Caco-2 (cell line): Measurements from ENCODE around the gene COX4I2. TPM values are rescaled to one million over a fixed set of nuclear protein-coding genes. Genes with fewer than 3 reads are reported as not detected.
A peak's percentile ranks its signal among the peaks of the same experiment; 100 is the strongest.

ENCODE experiments used
- BruUV-seq: library from RNA; stranded (reverse); fragments of 400-500 nt; replicated peaks from 2 replicates; lab custom pipeline; 2021; lab: Mats Ljungman, UMichigan
- CTCF ChIA-PET: fragments of 300-600 bp; sonication (Branson Sonifier 250); formaldehyde crosslinking; loops from one replicate; lab custom pipeline; 2022; ENCODE audit warnings: antibody characterized with exemption; lab: Charles Lee
- POLR2A ChIA-PET: fragments of 300-600 bp; sonication (Branson Sonifier 250); formaldehyde crosslinking; loops from one replicate; lab custom pipeline; 2022; ENCODE audit warnings: antibody characterized with exemption; lab: Charles Lee
- DNase-seq, 2 experiments: peaks; one replicate each; pipeline versions ENCODE4 v3.0.0 to v3.0.0-alpha.2; 2020 to 2022
- H3K27me3 ChIP-seq: replicated peaks from 2 replicates; pipeline ENCODE4 v1.6.0; 2011; ENCODE audit warnings: low read length; ENCODE audit not compliant: control insufficient read depth, insufficient read depth
- H3K36me3 ChIP-seq: 2 replicates; pipeline ENCODE4 v1.5.1; 2011; ENCODE audit warnings: low read length; ENCODE audit not compliant: control insufficient read depth, insufficient read depth
- H3K4me1 ChIP-seq: fragments of 250-450 bp; sonication (Bioruptor Pico); 2 replicates; pipeline ENCODE4 v1.5.1; 2020; ENCODE audit warnings: mild to moderate bottlenecking
- H3K4me3 ChIP-seq: 2 replicates; pipeline ENCODE4 v1.5.1; 2011; ENCODE audit warnings: low read depth, mild to moderate bottlenecking, control low read depth, low read length
- H3K9me3 ChIP-seq: fragments of 250-450 bp; sonication (Bioruptor Pico); 2 replicates; pipeline ENCODE4 v1.5.1; 2020; ENCODE audit warnings: mild to moderate bottlenecking, moderate library complexity
- H3K27ac Mint-ChIP-seq: one replicate; pipeline ENCODE4 v1.8.0; 2022; ENCODE audit warnings: mixed read lengths; ENCODE audit not compliant: unreplicated experiment
- H3K27me3 Mint-ChIP-seq: one replicate; pipeline ENCODE4 v1.8.0; 2022; ENCODE audit warnings: mixed read lengths; ENCODE audit not compliant: insufficient read depth, unreplicated experiment
- H3K36me3 Mint-ChIP-seq: one replicate; pipeline ENCODE4 v1.8.0; 2022; ENCODE audit warnings: mild to moderate bottlenecking, mixed read lengths; ENCODE audit not compliant: insufficient read depth, unreplicated experiment
- H3K4me1 Mint-ChIP-seq: one replicate; pipeline ENCODE4 v1.8.0; 2022; ENCODE audit warnings: low read depth, mixed read lengths; ENCODE audit not compliant: unreplicated experiment
- H3K4me3 Mint-ChIP-seq: one replicate; pipeline ENCODE4 v1.8.0; 2022; ENCODE audit warnings: mild to moderate bottlenecking, moderate library complexity, mixed read lengths; ENCODE audit not compliant: unreplicated experiment
- H3K9me3 Mint-ChIP-seq: one replicate; pipeline ENCODE4 v1.8.0; 2022; ENCODE audit warnings: mixed read lengths; ENCODE audit not compliant: unreplicated experiment
- CTCF ChIP-seq, 2 experiments: fragments of 200-600 bp in 1 of 2; IDR thresholded peaks; 1 replicate in 1 of 2; 2 replicates in 1 of 2; pipeline versions ENCODE4 v1.5.1 to v1.8.0; 2011 to 2022; ENCODE audit warnings: antibody characterized with exemption in 1 of 2, control low read depth in 1 of 2, inconsistent platforms in 1 of 2, low read depth in 1 of 2, low read length in 1 of 2, mild to moderate bottlenecking in 1 of 2, moderate library complexity in 1 of 2; ENCODE audit not compliant: insufficient read depth in 1 of 2, severe bottlenecking in 1 of 2, unreplicated experiment in 1 of 2
- intact Hi-C: fragments of 100-400 bp; cut with micrococcal nuclease; formaldehyde crosslinking; loops from one replicate; pipeline ENCODE4 v1.10.0; 2022; ENCODE audit not compliant: unreplicated experiment
- total RNA-seq: library from RNA; stranded (reverse); gene quantifications from 2 replicates; pipeline ENCODE4 v1.2.3, GENCODE V29; 2022

The COX4I2 gene
- total RNA-seq, 1 experiment from 2014 or later, result not detected

- peak; percentile 93 to 98 for DNase-seq
- H3K9me3 ChIP-seq, result no peaks in the 10 kb centered on the region
- Mint-ChIP-seq H3K4me1 (peaks cover 83% of the 10 kb centered on the region), H3K9me3 (no peaks in the 10 kb centered on the region), H3K36me3 (peaks cover 98% of the 10 kb centered on the region), H3K27me3 (no peaks in the 10 kb centered on the region), H3K27ac (peak overlapping the region; percentile 37), H3K4me3 (peak overlapping the region; percentile 41)
- TF ChIP-seq CTCF (IDR thresholded peaks at IDR 0.05; ENCODE audit: insufficient read depth in 1 of 2, low read depth in 1 of 2, low read length in 1 of 2, severe bottlenecking in 1 of 2, unreplicated experiment in 1 of 2), result peak; percentile 34 to 60
- intact Hi-C loops, result loop anchor here (1.0 to 2.0 kb wide), 6 partner anchors 14 to 44 kb away; no protein-coding TSS in a partner anchor
- CTCF ChIA-PET, result interaction anchor here (0.6 to 5.7 kb wide), 14 partner anchors 15 to 121 kb away, joined by 3 to 78 read pairs (median 6); partner anchors contain the start of genes BCL2L1 and TPX2
- H3K36me3 ChIP-seq, result peaks cover 31% of the 10 kb centered on the region
- POLR2A ChIA-PET, result interaction anchor here (1.1 to 5.6 kb wide), 12 partner anchors 14 to 73 kb away, joined by 3 to 45 read pairs (median 8); partner anchors contain the start of genes BCL2L1 and ID1
- peaks cover 94% of the 10 kb centered on the region for H3K4me1 ChIP-seq
- BruUV-seq, result TSS peak; percentile 81
- H3K4me3 ChIP-seq, result no peak overlapping the region
- no peaks in the 10 kb centered on the region for H3K27me3 ChIP-seq
Measured at GRCh38 chr20:31678389-31679356, 41.0 kb downstream of the COX4I2 start.

GRCh38 chr20:31679357-31680285 lies 41.9 kb downstream of the COX4I2 start:
- H3K36me3 Mint-ChIP-seq, result peaks cover 98% of the 10 kb centered on the region
- peaks cover 96% of the 10 kb centered on the region for H3K4me1 ChIP-seq
- no TSS peak for BruUV-seq
- intact Hi-C loops, result loop anchor here (2.0 kb wide), 1 partner anchor 33 kb away; no protein-coding TSS in a partner anchor
- H3K36me3 ChIP-seq, result peaks cover 35% of the 10 kb centered on the region
- H3K4me3 ChIP-seq, result no peak overlapping the region
- CTCF ChIA-PET, result interaction anchor here (0.9 to 5.7 kb wide), 9 partner anchors 10 to 117 kb away, joined by 3 to 78 read pairs (median 6); partner anchors contain the start of gene BCL2L1
- POLR2A ChIA-PET, result interaction anchor here (0.9 to 5.6 kb wide), 8 partner anchors 17 to 106 kb away, joined by 3 to 45 read pairs (median 5); no protein-coding TSS in a partner anchor
- no peaks in the 10 kb centered on the region for H3K27me3 Mint-ChIP-seq
- H3K4me3 Mint-ChIP-seq, result peak overlapping the region; percentile 41
- no peaks in the 10 kb centered on the region for H3K27me3 ChIP-seq
- DNase-seq, result no peak
- no peaks in the 10 kb centered on the region for H3K9me3 Mint-ChIP-seq
- peaks cover 84% of the 10 kb centered on the region for H3K4me1 Mint-ChIP-seq
- no peak for TF ChIP-seq CTCF (IDR thresholded peaks at IDR 0.05; ENCODE audit: insufficient read depth in 1 of 2, low read depth in 1 of 2, low read length in 1 of 2, severe bottlenecking in 1 of 2, unreplicated experiment in 1 of 2)
- H3K27ac Mint-ChIP-seq, result peak overlapping the region; percentile 37
- no peaks in the 10 kb centered on the region for H3K9me3 ChIP-seq
